NCI-H2107 treated with DMSO at 0.1 percent for 48 hours (cell line): ENCODE results near the gene IL17C.

Source experiments
- DNase-seq: peaks from one replicate; lab custom pipeline; 2025; ENCODE audit not compliant: unreplicated experiment; lab: John Stamatoyannopoulos, UW

IL17C gene

GRCh38 chr16:88681084-88681680, 42.8 kb downstream of the IL17C start:
- DNase-seq, result no peak

GRCh38 chr16:88681709-88682451, 43.5 kb downstream of the IL17C start:
- DNase-seq, result no peak

GRCh38 chr16:88684569-88685155, 46.3 kb downstream of the IL17C start:
- no peak for DNase-seq

GRCh38 chr16:88685156-88686061, 47.0 kb downstream of the IL17C start:
- no peak for DNase-seq

- no peak for DNase-seq
These were observed 47.7 kb downstream of the IL17C start for GRCh38 chr16:88686062-88686438.

GRCh38 chr16:88686439-88687253, 48.3 kb downstream of the IL17C start, which contains the start of gene SNAI3:
Gene SNAI3, minus strand, starts transcription at chr16:88686507. Its CDS starts 101 bp downstream, at chr16:88686406.
- DNase-seq, result peak; percentile 46

GRCh38 chr16:88687254-88687576, 48.8 kb downstream of the IL17C start:
- no peak for DNase-seq

GRCh38 chr16:88687676-88688012, 49.3 kb downstream of the IL17C start:
- no peak for DNase-seq

- DNase-seq, result peak; percentile 91
These were observed 49.8 kb downstream of the IL17C start for GRCh38 chr16:88688013-88688778.
